ENCODE results near the gene NAT8.

DNA sequence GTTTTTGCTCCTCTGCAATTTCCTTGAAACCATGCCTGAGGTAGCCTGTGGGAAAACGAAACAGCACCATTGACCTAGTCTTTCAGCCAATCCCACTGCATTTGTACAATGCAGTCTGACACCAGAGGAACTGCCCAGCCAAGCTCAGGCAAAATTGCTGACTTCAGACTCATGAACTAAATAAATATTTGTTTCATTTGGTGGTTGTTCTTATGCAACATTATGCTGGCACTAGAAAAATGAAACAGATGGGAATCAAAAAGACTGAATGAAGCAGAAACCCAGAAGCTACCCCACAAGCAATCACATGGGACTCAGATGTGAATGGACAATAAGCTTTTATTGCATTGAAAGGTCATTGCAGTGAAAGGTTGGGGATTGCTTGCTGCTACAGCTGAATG, 1.7 kb downstream of the NAT8 start:
- no peak for TF ChIP-seq POLR2A (IDR thresholded peaks at IDR 0.05)
- TF ChIP-seq, protein P1, sequence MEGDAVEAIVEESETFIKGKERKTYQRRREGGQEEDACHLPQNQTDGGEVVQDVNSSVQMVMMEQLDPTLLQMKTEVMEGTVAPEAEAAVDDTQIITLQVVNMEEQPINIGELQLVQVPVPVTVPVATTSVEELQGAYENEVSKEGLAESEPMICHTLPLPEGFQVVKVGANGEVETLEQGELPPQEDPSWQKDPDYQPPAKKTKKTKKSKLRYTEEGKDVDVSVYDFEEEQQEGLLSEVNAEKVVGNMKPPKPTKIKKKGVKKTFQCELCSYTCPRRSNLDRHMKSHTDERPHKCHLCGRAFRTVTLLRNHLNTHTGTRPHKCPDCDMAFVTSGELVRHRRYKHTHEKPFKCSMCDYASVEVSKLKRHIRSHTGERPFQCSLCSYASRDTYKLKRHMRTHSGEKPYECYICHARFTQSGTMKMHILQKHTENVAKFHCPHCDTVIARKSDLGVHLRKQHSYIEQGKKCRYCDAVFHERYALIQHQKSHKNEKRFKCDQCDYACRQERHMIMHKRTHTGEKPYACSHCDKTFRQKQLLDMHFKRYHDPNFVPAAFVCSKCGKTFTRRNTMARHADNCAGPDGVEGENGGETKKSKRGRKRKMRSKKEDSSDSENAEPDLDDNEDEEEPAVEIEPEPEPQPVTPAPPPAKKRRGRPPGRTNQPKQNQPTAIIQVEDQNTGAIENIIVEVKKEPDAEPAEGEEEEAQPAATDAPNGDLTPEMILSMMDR (IDR thresholded peaks at IDR 0.05): no peak

All from body of pancreas (tissue), 4 donors.